ENCODE data around the gene HGFAC.

DNA sequence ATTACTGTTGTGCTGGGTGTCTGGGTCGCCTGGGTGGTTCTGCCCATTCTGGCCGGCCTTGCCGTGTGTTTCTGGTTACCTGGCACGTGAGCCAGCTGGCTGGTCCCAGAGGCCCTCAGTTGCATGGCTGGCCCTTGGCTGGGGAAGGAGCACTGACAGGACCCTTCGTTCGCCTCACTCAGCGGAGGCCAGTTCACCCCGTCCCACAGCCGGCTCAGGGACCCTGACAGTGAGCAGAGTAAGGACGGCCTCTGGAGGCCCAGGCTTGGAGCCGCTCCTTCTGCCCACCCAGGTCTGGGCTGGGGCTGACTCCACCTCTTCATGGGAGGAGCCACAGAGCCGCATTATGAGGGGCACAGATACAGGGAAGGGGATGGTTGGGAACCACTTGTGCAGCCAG lies 20.3 kb upstream of the HGFAC start:
- TF ChIP-seq REST (IDR thresholded peaks at IDR 0.05; ENCODE audit: low read depth, low read length) (no peak), POLR2AphosphoS5 (IDR thresholded peaks at IDR 0.05; ENCODE audit: low read length) (no peak), JUNB (IDR thresholded peaks at IDR 0.05) (no peak), HDGF (IDR thresholded peaks at IDR 0.05) (no peak), EZH2 (IDR thresholded peaks at IDR 0.05; ENCODE audit: borderline replicate concordance, control insufficient read depth, low read depth, low read length) (no peak), NFYB (IDR thresholded peaks at IDR 0.05; ENCODE audit: insufficient read depth, low read depth, low read length) (no peak), ETV6 (conservative IDR thresholded peaks at IDR 0.05 in 1 of 2, IDR thresholded peaks at IDR 0.05 in 1 of 2; ENCODE audit: borderline replicate concordance in 1 of 2, low read depth in 1 of 2) (no peak), POLR2A (IDR thresholded peaks at IDR 0.05; ENCODE audit: low read depth, low read length) (no peak), PML (IDR thresholded peaks at IDR 0.05; ENCODE audit: low read length) (no peak)
- TF ChIP-seq, protein P1, sequence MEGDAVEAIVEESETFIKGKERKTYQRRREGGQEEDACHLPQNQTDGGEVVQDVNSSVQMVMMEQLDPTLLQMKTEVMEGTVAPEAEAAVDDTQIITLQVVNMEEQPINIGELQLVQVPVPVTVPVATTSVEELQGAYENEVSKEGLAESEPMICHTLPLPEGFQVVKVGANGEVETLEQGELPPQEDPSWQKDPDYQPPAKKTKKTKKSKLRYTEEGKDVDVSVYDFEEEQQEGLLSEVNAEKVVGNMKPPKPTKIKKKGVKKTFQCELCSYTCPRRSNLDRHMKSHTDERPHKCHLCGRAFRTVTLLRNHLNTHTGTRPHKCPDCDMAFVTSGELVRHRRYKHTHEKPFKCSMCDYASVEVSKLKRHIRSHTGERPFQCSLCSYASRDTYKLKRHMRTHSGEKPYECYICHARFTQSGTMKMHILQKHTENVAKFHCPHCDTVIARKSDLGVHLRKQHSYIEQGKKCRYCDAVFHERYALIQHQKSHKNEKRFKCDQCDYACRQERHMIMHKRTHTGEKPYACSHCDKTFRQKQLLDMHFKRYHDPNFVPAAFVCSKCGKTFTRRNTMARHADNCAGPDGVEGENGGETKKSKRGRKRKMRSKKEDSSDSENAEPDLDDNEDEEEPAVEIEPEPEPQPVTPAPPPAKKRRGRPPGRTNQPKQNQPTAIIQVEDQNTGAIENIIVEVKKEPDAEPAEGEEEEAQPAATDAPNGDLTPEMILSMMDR (IDR thresholded peaks at IDR 0.05 in 2 of 3, conservative IDR thresholded peaks at IDR 0.05 in 1 of 3; ENCODE audit: control insufficient read depth in 2 of 3, extremely low read depth in 1 of 3, insufficient read depth in 1 of 3, low read depth in 3 of 3, low read length in 3 of 3), result no peak
- TF ChIP-seq, protein P2, sequence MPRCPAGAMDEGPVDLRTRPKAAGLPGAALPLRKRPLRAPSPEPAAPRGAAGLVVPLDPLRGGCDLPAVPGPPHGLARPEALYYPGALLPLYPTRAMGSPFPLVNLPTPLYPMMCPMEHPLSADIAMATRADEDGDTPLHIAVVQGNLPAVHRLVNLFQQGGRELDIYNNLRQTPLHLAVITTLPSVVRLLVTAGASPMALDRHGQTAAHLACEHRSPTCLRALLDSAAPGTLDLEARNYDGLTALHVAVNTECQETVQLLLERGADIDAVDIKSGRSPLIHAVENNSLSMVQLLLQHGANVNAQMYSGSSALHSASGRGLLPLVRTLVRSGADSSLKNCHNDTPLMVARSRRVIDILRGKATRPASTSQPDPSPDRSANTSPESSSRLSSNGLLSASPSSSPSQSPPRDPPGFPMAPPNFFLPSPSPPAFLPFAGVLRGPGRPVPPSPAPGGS (IDR thresholded peaks at IDR 0.05; ENCODE audit: borderline replicate concordance, insufficient read depth, low read depth, low read length, poor library complexity, severe bottlenecking), result no peak

All from GM12878 (cell line).